SW480 (cell line): ENCODE results near the gene RABGAP1.
"Not testable (repeated sequence)": the region's sequence is repeated elsewhere in the genome, so short reads cannot be mapped to it uniquely, and the experiment has no call there.

ENCODE experiments used
- DNase-seq: peaks from one replicate; pipeline ENCODE4 v3.0.0-alpha.2; 2016; ENCODE audit warnings: low spot score

Gene RABGAP1

DNA sequence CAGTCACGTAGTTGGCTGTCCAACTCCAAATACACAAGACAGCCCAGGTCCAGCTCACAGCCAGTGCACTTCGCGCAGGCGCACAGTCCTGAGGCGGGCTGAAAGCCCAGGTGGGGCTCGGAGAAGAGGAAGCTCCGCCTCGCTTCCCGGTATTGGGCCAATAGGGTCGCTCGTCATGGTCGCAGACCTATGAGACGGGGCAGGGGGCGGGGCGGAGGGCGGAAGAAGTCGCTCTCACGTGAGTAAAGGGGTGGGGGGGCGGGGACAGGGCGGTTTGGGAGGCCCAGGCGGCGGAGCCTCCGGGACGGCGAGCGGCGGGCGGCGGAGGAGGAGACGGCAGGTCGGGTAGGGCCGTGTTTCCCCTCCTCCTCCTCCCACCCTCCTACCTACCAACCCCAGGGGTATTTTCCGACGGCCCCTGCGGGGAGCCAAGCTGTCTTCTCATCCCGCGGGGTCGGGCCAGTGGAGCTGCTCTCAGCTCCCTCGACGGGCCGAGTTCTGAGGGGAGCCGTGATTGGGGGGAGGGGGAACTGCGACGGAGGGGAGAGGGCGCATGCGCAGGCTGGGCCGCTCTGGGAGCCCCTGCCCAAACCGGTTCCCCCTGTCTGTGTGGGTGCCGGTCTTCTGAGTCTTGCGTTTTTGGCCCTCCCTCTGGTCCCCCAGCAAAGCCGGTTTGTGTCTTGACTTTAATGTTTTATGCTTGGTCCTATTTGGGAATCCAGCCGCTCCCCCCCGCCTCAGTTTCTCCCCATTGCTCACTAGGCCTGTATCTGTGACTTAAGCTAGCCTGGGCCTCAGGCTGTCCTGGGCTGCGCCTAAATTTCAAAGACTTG lies at the start of gene RABGAP1:
Gene RABGAP1 (plus strand): TSS at position 272 of the 833 bp plus-strand sequence. CDS start 16,040 bp downstream, outside the sequence.
- peak; percentile 98 for DNase-seq

DNA sequence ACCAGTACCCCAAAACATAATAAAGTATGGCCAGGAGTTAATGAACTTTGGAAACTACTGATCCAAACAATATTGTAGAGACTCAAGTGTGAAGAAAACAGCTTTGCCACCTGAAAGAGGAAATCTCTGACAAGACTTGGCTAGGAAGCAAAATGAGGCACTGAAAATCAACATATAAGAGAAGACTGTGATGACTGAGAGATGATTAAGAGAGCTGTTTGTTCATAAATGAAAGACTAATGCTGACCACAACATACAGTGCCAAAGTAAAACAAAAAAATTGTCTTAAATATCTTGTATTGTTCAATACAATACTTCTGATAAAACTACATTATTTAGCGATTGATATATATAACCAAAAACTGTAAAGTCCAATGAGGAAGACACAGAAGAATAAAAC lies 42.9 kb upstream of the RABGAP1 start:
- DNase-seq, result peak; percentile 39

DNA sequence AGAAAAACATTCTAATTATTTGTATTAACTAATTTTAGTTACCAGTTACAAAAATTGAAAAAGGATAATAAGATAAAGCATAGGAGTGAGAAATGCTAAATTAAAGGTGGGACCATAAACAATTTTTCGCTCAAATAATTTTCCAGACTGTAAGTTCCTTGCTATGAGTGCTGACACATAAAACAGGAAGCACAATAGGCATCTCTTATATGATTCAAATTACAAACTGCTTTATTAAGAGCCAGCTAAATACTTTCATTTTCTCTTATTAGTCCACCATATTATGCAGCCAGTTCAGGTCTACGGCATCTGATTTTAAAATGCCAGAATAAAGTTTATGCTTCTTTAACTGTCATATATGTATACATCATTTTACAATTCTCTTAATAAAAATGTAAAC lies 40.0 kb upstream of the RABGAP1 start:
- DNase-seq, result no peak

DNA sequence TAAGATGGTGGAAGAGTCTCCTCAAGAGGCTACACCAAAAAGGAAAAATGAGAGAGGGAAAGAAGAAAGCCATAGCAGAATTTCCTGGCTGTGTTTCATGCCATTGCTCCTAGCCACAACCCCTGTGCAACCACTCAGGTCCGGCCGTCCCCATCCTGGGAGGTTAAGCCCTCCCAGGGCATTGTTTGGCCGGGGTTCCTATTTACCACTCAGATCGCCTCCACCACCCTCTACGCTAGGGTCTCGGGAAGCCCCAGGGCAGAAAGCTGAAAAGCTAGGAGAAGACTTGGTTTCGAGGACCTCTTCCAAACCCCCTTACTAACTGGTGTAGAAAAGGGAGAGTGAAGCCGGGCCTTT lies 36.4 kb upstream of the RABGAP1 start:
- peak; percentile 55 for DNase-seq

DNA sequence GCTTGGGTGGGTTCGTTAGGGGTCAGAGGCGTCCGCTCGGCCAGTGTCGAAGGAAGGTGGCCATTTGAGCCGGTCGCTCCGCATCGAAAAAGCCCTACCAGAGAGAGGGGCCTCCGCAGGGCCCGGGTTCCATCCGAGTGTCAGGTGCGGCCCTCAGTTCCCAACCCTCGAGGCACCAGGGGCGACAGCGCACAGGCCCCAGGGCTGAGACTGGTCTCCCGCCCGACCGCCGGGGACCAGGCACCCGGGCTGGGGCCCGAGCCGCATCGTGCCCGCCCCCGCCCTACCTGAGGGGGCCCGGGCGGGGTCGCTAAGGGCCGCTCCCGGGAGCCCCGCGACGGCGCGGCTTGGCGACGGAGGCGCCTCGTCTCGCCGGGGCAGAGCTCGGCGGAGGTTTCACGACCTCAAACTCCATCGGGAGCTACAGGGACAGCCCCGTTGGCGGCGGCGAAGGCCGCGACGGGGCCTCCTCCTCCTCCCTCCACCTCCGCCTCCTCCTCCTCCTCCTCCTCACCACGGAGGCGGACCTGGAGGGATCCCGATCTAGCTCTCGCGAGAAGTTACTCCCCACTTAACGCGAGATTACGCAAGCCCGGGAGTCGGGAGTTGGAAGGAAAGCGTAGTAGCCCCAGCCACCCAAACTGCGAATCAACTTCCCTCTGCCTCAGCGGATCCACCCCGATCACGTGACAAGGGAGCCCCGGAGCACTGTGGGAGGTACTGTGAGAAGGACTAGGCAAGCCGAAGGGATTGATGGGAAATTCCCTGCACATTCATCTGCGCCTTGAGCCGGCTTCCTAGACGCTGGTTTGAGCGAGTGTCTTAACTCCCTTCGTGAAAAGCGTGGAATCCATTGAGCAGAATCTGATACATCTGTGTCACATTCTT lies 35.8 kb upstream of the RABGAP1 start, which contains the start of gene RC3H2:
Gene RC3H2 (minus strand): TSS at position 537 of the 888 bp plus-strand sequence. CDS start 7,850 bp downstream, outside the sequence.
- DNase-seq, result peak; percentile 99

DNA sequence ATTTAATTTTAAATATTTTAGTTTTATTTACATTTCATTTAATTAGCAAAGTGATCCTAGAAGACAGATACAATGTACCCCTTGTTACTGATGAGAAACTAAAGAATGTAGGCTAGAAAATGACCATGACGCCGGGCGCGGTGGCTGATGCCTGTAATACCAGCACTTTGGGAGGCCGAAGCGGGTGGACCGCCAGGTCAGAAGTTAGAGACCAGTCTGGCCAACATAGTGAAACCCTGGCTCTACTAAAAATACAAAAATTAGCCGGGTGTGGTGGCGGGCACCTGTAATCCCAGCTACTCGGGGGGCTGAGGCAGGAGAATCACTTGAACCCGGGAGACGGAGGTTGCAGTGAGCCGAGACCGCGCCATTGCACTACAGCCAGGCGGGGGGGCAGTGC lies 34.7 kb upstream of the RABGAP1 start:
- not testable (repeated sequence) for DNase-seq

DNA sequence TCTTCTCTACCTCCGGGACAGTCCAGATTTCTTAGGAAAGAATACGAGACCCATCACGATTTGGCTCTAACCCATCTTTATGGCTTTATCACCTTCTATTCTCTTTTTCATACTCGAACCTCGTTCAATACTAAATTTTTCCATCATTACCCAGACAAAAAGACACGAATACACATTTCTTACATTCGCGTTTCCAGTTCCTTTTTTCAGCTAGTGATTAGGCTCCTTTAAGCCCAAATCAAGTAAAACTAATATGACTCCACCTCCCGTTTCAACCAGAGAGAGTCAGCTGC lies 28.2 kb upstream of the RABGAP1 start:
- DNase-seq, result no peak

DNA sequence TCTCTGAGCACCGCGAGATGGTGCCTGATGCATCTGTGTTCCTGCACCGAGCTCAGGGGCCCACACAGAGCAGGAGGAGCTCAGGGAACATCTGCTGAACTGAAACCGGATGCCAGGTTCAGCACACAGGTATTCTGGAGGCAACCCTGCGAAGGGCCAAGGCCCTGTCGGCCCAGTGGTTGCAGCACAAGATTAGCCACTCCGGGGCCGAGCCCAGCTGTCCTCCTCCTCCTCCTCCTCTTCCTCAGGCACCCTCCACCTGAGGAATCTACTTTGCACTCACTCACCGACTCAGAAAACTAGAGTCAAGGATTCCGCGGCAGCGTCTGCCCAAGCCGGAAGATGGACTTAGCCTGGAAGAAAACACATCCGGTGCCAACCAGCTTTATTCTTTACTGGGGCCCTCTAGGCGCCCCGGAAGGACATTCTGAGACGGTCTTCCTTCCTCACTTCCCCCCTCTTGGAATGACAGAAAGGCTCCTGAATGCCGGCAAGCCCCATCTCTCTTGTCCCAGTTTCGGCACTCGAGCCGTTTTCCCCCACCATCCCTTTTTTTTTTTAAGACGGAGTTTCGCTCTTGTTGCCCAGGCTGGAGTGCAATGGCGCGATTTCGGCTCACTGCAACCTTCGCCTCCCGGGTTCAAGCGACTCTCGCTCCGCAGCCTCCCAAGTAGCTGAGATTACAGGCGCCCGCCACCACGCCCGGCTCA lies 27.7 kb upstream of the RABGAP1 start, which contains the start of gene ZBTB6:
Gene ZBTB6 (minus strand): TSS at position 360 of the 710 bp plus-strand sequence. CDS start 1,251 bp downstream, outside the sequence.
- peak; percentile 90 for DNase-seq

DNA sequence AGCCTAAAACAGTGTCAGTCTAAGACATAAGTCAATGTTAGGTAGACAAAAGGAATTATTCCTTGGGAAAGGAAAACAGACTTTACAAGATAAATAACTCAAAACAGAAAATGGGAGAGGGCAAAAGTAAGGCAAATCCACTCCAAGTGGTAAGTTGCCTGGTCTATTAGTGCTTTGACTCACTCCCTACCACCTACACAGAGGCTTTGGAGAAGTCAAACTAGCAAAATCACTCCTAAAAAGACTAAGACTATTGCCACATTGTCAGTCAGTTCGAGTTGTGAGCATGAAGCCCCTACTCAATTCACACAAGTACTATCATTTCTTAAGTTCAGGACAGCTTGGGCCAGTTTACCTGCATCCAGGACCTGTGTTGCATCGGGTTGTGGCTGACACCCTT lies 22.5 kb upstream of the RABGAP1 start:
- no peak for DNase-seq

DNA sequence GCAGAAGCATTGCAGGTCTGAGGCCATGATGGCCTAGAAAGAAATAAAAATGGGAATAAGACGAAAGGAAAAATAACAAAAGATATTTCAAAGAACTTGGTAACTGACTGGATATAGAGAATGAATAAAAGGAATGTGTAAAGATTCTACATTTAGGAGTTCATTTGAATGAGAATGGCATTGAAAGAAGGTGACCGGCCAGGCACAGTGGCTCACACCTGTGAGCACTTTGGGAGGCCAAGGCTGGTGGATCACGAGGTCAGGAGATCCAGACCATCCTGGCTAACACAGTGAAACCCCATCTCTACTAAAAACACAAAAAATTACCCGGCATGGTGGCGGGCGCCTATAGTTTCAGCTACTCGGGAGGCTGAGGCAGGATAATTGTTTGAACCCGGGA lies 18.1 kb upstream of the RABGAP1 start:
- no peak for DNase-seq

DNA sequence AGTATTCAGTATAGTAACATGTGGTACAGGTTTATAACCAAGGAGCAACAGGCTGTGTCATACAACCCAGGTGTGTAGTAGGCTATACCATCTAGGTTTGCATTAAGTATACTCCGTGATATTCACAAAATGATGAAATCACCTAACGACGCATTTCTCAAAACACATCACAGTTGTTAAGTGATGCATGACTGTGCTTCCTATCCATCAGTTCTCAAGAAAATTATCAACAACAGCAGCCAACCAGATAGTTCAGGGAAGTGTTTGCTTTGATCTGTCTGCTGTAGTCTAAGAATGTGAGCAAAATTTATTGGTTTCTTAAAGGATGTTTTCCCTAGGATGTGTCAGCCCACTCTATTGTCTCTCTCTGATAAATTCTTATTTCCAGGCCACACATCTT lies 16.9 kb upstream of the RABGAP1 start:
- no peak for DNase-seq

DNA sequence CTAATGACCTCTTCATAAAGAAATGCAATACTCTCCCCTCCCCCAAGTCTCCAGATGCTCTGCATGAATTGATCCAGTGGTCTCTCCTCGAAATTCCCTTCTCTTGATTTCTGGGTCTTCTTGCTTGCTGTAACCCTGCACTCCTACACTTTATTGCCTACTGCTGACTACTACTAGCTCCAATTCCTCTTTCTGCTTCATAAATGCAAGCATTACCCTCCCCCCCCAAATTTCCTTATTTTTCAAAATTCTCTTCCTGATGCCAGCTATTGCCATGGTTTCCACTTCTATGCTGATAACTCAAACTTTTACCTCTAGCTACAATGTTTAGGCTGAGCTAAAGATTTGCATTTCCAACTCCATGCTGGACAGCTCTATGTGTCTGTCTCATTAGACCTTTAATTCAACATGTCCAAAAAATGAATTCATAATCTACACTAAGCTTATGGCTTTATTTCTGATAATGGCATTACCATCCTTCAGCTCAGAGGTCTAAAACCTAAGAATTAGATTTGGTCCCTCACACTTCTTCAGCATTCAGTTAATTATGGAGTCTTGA lies 10.9 kb upstream of the RABGAP1 start:
- DNase-seq, result no peak

DNA sequence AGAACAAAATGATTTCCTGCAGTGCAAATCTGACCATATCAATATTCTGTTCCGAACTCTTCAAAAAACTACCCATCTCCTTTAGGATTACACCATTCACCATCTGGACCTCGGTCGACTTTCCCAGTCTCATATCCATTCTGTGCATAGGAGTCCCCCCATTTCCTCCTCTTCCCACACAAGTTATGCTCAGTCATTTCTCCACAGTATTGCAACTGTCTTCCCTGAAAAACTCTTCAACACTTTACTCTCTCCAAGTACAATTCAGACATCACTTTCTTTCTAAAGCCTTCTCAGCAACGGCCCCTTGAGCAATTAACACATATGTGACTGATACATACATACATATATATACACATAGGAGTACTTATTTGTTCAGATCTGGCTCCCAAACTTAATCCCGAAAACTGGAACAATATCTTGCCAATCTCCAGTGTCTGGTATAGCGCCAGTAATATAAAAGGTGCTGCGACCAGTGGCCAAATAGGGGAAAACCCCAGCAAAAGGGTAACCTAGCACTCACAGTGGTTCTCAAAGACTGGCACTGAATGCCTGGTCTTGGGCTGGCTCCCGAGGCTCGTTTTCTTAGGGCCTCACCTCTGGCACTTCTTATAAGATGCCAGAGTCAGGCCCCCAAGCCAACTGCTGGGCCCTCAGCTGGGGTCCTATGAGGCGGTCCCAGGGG lies 10.1 kb upstream of the RABGAP1 start:
- peak; percentile 16 for DNase-seq

DNA sequence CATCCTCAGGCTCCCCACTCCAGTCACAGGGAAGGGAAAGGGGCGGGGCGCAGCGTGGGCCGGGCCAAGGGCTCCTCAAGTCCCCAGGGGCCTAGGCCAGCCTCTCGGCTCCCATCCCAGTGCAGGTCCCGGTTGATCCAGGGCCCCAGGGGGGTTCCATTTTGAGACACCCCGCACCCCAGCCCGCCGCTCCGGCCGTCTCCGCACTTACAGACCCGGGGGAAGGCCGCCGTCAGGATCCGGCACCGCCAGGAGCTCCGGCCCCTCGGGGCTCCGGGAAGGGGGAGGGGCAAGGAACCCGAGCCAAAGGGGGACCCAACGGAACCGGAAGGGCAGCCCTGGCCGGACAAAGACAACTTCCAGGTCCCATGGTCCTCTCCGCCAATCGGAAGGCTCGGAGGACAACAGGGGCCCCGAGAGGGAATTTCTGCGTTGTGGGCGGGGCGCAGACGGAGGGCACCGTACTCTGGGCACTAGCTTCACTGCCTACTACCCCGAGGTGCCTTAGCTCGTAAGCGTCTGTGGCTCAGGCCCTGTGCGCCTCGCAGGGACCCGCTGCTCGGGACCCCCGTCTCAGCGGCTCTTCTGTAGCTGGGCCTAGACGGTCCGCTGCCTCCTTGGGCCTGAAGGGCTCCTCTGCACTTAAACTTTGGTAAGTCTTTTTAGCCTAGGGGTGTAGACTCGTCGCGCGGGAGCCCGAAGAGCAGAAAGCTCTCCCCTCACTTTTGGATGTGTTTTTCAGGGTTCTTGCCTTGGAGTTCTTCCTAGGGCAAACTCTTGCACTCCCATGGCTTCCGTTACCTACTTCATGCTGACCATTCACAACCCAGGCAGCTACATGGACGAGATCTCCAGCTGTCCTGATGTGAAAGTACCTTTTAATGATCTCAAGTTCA lies 9.3 kb upstream of the RABGAP1 start, which contains the start of gene ZBTB26:
Gene ZBTB26 (minus strand): TSS at position 287 of the 896 bp plus-strand sequence. CDS start 11,578 bp downstream, outside the sequence.
- peak; percentile 94 for DNase-seq

DNA sequence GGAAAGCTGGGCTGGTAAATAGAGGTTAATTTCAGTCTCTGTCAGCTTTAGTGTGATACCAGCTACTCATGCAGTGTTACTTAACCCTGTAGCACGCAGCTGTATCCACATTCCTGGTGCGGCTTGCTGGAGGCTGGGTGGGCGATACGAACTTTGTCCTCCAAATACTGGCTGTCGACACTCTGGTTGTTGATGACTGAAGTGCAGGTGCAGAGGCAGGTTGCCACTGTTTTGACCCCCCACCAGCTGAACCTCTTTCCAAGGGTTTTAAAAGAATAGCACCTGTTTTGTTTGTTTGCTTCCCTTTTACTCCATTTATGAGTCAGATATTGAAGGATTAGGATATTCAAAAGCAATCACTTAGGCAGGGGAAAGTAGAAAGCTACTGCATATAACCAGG lies 4.4 kb upstream of the RABGAP1 start:
- DNase-seq, result no peak

DNA sequence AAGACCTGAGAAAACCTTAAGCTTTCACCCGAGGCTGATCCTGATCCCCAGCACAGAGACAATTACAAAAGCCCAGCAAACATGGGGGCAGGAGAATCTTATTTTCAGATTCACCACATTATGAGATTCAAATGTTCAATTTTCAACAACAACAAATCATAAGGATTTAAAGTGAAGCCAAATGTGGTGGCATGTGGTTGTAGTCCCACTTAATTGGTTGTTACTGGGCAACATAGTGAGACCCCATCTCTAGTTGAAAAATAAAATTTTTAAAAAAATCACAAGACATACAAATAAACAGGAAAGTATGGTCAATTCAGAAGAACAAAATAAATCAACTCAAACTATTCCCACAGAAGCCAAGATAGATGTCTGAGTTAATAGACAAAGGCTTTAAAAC lies 3.9 kb upstream of the RABGAP1 start:
- DNase-seq, result no peak

DNA sequence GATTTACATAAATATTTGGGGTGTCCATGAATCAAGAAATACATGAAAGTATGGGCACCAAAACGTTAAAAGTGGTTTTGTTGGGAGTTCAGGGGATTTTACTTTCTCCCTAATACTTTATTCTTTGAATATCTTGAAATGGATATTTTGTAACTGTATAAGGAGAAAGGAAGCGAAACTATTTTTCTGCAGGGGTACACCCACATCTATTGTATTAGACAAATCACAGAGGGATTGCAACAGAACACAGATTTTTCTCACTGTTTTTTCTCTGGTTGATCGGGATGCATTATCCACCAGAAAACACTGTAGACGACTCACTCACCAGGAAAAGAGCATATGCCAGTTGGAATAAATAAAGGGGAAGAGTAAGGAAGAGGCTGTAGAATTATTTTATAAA lies 1.2 kb upstream of the RABGAP1 start:
- DNase-seq, result no peak

DNA sequence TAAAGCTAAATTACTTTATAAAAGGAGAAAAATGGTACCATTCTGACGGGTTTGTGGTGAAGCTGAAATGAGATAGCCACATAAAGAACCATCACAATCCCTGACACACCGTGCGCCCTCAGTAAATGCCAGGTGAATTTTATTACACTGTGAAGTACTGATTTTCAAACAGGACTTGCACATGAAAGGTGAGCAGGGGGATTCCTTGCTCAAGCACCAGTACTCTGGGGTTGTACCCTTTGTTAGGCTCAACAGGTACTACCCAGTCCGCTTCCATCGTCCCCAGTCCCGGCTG lies 419 bp upstream of the RABGAP1 start:
- no peak for DNase-seq

DNA sequence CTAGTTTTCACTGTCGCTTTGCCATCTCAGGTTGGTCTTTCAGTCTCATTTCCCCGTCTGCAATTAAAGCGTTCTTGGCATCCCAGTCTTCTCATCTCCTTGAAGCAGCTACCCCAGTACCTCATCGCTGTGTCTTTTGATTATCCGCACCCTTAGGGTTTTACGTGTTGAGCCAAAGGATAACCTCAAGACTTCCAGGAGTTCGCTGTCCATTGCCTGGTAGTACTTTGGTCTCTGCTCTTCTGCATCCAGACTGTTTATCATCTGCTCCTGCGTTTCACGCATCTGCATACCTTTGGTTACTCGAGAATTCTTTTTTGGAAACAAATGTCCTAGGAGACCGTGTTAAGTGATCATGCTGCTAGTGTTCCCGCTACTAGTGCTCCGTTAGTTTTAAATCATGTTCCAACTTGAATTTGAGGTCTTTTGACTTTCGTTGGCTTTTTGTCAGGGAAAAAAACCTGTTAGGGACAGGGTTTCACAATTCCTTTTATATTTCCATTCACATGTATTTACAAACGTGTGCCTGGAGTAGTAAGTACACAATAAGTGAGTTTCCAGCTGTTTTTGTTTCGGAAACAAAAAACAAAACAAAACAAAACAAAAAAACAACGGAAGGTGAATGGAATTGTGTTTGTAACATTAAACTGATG lies 888 bp downstream of the RABGAP1 start:
- DNase-seq, result peak; percentile 19
